Tibial nerve (tissue), 4 donors: ENCODE data around the gene PFKFB2. TPM values are rescaled to one million over a fixed set of nuclear protein-coding genes. Genes with fewer than 3 reads are reported as not detected.

Experiments used
- DNase-seq, 2 donors: peaks; one replicate each; pipeline ENCODE4 v3.0.0-alpha.2; 2019; ENCODE audit warnings: low spot score in 2 of 2
- H3K27ac ChIP-seq, 4 donors: fragments of 200-600 bp; sonication (generic) in 3 of 4; one replicate each; pipeline ENCODE4 v1.5.1; 2017 to 2019; ENCODE audit warnings: mild to moderate bottlenecking in 1 of 4
- H3K27me3 ChIP-seq, 2 donors: fragments of 200-600 bp; sonication (generic) in 1 of 2; one replicate each; pipeline versions ENCODE4 v1.5.1 to v1.6.0; 2017 to 2019
- H3K36me3 ChIP-seq, 3 donors: fragments of 200-600 bp; sonication (generic); one replicate each; pipeline ENCODE4 v1.5.1; 2018 to 2019
- H3K4me1 ChIP-seq, 4 donors: fragments of 200-600 bp; sonication (generic) in 3 of 4; one replicate each; pipeline ENCODE4 v1.5.1; 2017 to 2019
- H3K4me3 ChIP-seq, 4 donors: fragments of 200-600 bp; sonication (generic) in 3 of 4; one replicate each; pipeline ENCODE4 v1.5.1; 2017 to 2019; ENCODE audit warnings: mild to moderate bottlenecking in 1 of 4, moderate library complexity in 1 of 4
- H3K9me3 ChIP-seq, 4 donors: fragments of 200-600 bp; sonication (generic) in 3 of 4; one replicate each; pipeline ENCODE4 v1.5.1; 2017 to 2019
- CTCF ChIP-seq, 5 experiments: fragments of 200-600 bp in 3 of 5; fragments of 450-650 bp in 2 of 5; sonication (generic) in 3 of 5; IDR thresholded peaks; one replicate each; pipeline ENCODE4 v1.5.1; 2016 to 2019; ENCODE audit warnings: antibody characterized with exemption in 5 of 5, mild to moderate bottlenecking in 3 of 5, moderate library complexity in 2 of 5
- EP300 ChIP-seq, 2 donors: sonication (generic); formaldehyde crosslinking; IDR thresholded peaks; one replicate each; pipeline ENCODE4 v1.6.1; 2017; ENCODE audit warnings: antibody characterized with exemption in 2 of 2, mild to moderate bottlenecking in 1 of 2
- POLR2A ChIP-seq, 2 donors: fragments of 450-650 bp; IDR thresholded peaks; one replicate each; pipeline ENCODE4 v1.6.1; 2017; ENCODE audit warnings: antibody characterized with exemption in 2 of 2, mild to moderate bottlenecking in 2 of 2, moderate library complexity in 2 of 2
- WGBS, 2 donors: methylation state at CpG; one replicate each; pipeline ENCODE4 v1.1.5; 2018; 5-methylcytosine and 5-hydroxymethylcytosine counted together
- total RNA-seq, 4 donors: library from RNA; depleted of rRNA; stranded (reverse); fragments of >200 nt; gene quantifications; one replicate each; pipeline ENCODE4 v1.1.0, GENCODE V29; 2016

PFKFB2 gene
- total RNA-seq, 4 donors from 2014 or later, result 6.5 to 9.8 (median 8.6) TPM

DNA sequence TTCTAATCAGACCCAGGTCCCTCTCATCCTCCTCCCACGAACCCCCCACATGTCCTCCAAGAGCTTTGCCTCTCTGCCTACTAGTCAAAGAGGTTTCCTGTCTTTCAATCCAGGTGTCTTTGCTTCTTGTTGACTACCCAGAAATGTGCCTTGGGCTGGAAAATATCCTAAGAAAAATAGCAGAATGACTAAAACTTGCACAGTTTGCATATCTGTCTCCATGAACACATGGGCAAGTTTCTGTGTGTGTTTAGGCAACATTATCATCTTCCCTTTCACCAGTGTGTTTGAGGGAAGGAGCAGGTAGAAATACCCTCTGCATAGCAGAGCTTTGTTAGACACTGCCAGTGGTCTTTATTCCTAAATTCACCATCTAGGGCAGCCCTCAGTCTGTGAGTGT is 22.1 kb upstream of the PFKFB2 start:
- Histone ChIP-seq H3K36me3 (no peaks in the 10 kb centered on the region), H3K4me3 (no peak overlapping the region), H3K4me1 (peaks cover 0 to 9% (median 5%) of the 10 kb centered on the region in 4 donors), H3K9me3 (no peaks in the 10 kb centered on the region), H3K27ac (peak overlapping the region in 1 of 4 donors; percentile 58), H3K27me3 (peaks cover 0 to 5% of the 10 kb centered on the region in 2 donors)
- DNase-seq, result no peak
- TF ChIP-seq CTCF (IDR thresholded peaks at IDR 0.05), result no peak
- no peak for TF ChIP-seq POLR2A (IDR thresholded peaks at IDR 0.05)
- TF ChIP-seq EP300 (IDR thresholded peaks at IDR 0.05), result no peak
- WGBS, 2 donors, result 59 to 75% methylated on average over 1 of the region's 1 CpG

DNA sequence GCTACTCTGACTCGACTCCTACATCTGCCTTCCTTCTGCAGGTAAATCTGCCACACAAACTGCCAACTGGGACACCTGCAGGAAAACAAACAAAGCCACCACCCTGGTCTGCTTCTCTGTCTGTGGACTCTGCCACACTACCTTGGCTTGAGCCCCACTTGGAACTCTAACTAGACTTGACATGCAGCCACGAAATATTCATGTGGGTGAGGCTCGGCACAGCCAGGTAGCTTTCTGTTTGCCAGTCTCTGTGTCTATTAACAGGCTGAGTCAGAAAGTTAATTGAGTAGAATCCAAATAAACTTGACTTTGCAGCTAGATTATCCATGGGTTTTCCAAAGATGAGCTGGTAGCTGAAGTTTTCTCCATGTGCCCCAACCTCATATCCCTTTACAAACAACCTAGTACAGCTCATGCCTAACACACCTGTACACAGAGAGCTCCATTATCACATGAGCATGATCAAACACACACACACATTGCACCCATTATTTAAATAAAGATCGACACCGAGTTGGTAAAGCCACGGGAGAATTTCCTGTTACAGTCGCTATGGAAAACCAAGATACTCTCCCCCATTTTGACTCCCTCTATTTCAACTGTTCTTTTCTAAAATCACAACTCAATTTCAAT is 21.3 kb upstream of the PFKFB2 start:
- Histone ChIP-seq H3K27me3 (peaks cover 0 to 5% of the 10 kb centered on the region in 2 donors), H3K4me3 (peak overlapping the region in 1 of 4 donors; percentile 3), H3K4me1 (peaks cover 0 to 2% (median 0%) of the 10 kb centered on the region in 4 donors), H3K27ac (peak overlapping the region in 1 of 4 donors; percentile 58), H3K36me3 (no peaks in the 10 kb centered on the region), H3K9me3 (no peaks in the 10 kb centered on the region)
- no peak for DNase-seq
- TF ChIP-seq EP300 (IDR thresholded peaks at IDR 0.05) (no peak), POLR2A (IDR thresholded peaks at IDR 0.05) (no peak), CTCF (IDR thresholded peaks at IDR 0.05) (no peak)
- 79 to 84% methylated on average over 7 of the region's 7 CpGs for WGBS, 2 donors

- Histone ChIP-seq H3K4me3 (peak within 1 kb of the TSS in 1 of 4 donors; percentile 3), H3K27me3 (peaks cover 0 to 5% of the 10 kb centered on the region in 2 donors), H3K9me3 (no peaks in the 10 kb centered on the region), H3K27ac (peak within 1 kb of the TSS in 1 of 4 donors; percentile 58), H3K4me1 (no peaks in the 10 kb centered on the region), H3K36me3 (no peaks in the 10 kb centered on the region)
- no peak for TF ChIP-seq POLR2A (IDR thresholded peaks at IDR 0.05)
- no peak for TF ChIP-seq EP300 (IDR thresholded peaks at IDR 0.05)
- DNase-seq, result no peak
- WGBS, 2 donors, result 4 to 7% methylated on average over 1 of the region's 1 CpG
These were observed 20.5 kb upstream of the PFKFB2 start, which contains the start of gene C1orf116 for GRCh38 chr1:207032528-207033017. C1orf116 (minus strand) TSS chr1:207032756; CDS start chr1:207027598, 5,158 bp downstream.

DNA sequence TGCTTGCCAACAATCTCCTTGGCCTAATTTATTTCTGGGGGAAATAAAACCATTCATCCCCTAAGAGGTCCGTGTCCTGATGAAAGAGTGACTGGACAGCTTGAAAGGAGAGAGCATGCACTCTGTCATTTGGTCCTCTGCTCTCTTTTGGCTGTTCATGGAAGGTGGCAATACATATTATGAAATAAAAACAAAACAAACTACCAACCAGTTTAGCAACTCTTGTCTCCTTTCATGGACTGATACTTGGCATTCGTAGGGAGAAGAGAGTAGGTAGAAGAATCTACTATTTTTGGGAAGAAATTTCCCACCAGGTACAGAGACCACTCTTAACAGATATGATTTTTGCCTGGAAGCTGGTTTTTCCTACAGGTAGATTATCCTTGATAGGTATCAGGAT is 19.8 kb upstream of the PFKFB2 start:
- TF ChIP-seq POLR2A (IDR thresholded peaks at IDR 0.05), result no peak
- no peak for TF ChIP-seq CTCF (IDR thresholded peaks at IDR 0.05)
- TF ChIP-seq EP300 (IDR thresholded peaks at IDR 0.05), result no peak
- Histone ChIP-seq H3K4me3 (no peak overlapping the region), H3K9me3 (no peaks in the 10 kb centered on the region), H3K27ac (no peak overlapping the region), H3K27me3 (peaks cover 0 to 5% of the 10 kb centered on the region in 2 donors), H3K4me1 (no peaks in the 10 kb centered on the region), H3K36me3 (no peaks in the 10 kb centered on the region)
- DNase-seq, result no peak
- WGBS, 2 donors, result 64 to 70% methylated on average over 2 of the region's 2 CpGs

DNA sequence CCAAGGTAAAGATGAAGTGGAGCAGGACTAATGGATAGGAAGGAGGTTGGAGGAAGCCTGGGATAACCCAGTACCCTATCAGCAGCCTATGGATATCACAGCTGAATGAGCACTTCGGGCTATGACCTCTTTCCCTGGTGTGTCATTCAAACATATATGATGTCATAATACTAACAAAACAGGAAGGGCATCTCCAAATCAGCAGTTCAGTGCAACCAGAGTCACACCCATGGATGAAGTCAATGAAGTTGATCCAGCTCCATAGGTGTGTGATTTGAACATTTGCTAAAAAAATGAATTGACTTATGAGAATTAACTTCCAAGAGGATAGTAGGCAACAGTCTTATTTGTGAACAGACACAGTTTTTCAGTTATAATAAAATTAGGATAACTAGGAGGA is 18.9 kb upstream of the PFKFB2 start:
- H3K4me3 ChIP-seq, result no peak overlapping the region
- 46 to 79% methylated on average over 1 of the region's 1 CpG for WGBS, 2 donors
- H3K9me3 ChIP-seq, result no peaks in the 10 kb centered on the region
- DNase-seq, result no peak
- H3K4me1 ChIP-seq, result no peaks in the 10 kb centered on the region
- H3K36me3 ChIP-seq, result no peaks in the 10 kb centered on the region
- H3K27me3 ChIP-seq, result peaks cover 0 to 5% of the 10 kb centered on the region in 2 donors
- TF ChIP-seq CTCF (IDR thresholded peaks at IDR 0.05) (no peak), POLR2A (IDR thresholded peaks at IDR 0.05) (no peak), EP300 (IDR thresholded peaks at IDR 0.05) (no peak)
- no peak overlapping the region for H3K27ac ChIP-seq
